HL-60 (cell line): ENCODE results near the gene TLE3.

Source experiments
- POLR2AphosphoS5 ChIP-seq: IDR thresholded peaks from 2 replicates; pipeline ENCODE4 v1.6.1; 2012; ENCODE audit warnings: low read depth
- TF ChIP-seq, protein P1 (sequence below): IDR thresholded peaks from one replicate; pipeline ENCODE4 v1.5.1; 2011; ENCODE audit warnings: low read length, control low read depth, inconsistent platforms; ENCODE audit not compliant: insufficient read depth
- TF ChIP-seq, protein P2 (sequence below): IDR thresholded peaks from 2 replicates; pipeline ENCODE4 v1.6.1; 2012; ENCODE audit warnings: low read depth; ENCODE audit not compliant: insufficient replicate concordance

DNA sequence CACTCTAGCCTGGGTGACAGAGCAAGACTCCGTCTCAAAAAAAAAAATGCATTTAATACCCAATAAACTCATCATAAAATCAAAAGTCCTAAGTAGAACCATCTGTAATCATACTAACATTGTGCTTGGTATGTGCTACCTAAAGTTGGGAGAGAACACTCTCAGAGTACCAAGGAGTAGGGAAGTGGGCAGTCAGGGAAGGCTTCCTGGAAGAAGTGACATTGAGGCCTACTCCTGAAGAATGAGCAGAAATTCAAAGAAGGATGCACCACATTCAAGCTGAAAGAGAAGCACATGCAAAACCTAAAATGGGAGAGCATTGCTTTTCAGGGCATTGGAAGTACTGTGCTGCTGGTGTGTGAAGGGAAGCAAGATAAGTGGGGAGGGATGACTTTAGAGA, 54.1 kb downstream of the TLE3 start:
- TF ChIP-seq, protein P1, sequence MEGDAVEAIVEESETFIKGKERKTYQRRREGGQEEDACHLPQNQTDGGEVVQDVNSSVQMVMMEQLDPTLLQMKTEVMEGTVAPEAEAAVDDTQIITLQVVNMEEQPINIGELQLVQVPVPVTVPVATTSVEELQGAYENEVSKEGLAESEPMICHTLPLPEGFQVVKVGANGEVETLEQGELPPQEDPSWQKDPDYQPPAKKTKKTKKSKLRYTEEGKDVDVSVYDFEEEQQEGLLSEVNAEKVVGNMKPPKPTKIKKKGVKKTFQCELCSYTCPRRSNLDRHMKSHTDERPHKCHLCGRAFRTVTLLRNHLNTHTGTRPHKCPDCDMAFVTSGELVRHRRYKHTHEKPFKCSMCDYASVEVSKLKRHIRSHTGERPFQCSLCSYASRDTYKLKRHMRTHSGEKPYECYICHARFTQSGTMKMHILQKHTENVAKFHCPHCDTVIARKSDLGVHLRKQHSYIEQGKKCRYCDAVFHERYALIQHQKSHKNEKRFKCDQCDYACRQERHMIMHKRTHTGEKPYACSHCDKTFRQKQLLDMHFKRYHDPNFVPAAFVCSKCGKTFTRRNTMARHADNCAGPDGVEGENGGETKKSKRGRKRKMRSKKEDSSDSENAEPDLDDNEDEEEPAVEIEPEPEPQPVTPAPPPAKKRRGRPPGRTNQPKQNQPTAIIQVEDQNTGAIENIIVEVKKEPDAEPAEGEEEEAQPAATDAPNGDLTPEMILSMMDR = no peak
- TF ChIP-seq, protein P2, sequence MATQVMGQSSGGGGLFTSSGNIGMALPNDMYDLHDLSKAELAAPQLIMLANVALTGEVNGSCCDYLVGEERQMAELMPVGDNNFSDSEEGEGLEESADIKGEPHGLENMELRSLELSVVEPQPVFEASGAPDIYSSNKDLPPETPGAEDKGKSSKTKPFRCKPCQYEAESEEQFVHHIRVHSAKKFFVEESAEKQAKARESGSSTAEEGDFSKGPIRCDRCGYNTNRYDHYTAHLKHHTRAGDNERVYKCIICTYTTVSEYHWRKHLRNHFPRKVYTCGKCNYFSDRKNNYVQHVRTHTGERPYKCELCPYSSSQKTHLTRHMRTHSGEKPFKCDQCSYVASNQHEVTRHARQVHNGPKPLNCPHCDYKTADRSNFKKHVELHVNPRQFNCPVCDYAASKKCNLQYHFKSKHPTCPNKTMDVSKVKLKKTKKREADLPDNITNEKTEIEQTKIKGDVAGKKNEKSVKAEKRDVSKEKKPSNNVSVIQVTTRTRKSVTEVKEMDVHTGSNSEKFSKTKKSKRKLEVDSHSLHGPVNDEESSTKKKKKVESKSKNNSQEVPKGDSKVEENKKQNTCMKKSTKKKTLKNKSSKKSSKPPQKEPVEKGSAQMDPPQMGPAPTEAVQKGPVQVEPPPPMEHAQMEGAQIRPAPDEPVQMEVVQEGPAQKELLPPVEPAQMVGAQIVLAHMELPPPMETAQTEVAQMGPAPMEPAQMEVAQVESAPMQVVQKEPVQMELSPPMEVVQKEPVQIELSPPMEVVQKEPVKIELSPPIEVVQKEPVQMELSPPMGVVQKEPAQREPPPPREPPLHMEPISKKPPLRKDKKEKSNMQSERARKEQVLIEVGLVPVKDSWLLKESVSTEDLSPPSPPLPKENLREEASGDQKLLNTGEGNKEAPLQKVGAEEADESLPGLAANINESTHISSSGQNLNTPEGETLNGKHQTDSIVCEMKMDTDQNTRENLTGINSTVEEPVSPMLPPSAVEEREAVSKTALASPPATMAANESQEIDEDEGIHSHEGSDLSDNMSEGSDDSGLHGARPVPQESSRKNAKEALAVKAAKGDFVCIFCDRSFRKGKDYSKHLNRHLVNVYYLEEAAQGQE = no peak
- no peak for TF ChIP-seq POLR2AphosphoS5
